HG02623 (cell line): ENCODE results near the gene MAPRE3.

ENCODE experiments used
- ATAC-seq: cut with Tn5 transposase; IDR thresholded peaks from one replicate; pipeline ENCODE4 v1.9.1; 2021; ENCODE audit warnings: moderate library complexity; ENCODE audit not compliant: unreplicated experiment

The MAPRE3 gene

GRCh38 chr2:27038631-27039339 is 68.3 kb downstream of the MAPRE3 start:
- ATAC-seq: no peak

- no peak for ATAC-seq
These were observed 69.0 kb downstream of the MAPRE3 start for GRCh38 chr2:27039426-27039825.

GRCh38 chr2:27039871-27040270 is 69.4 kb downstream of the MAPRE3 start:
- ATAC-seq: no peak

GRCh38 chr2:27040282-27040681 is 69.8 kb downstream of the MAPRE3 start:
- ATAC-seq: no peak

GRCh38 chr2:27041752-27042151 is 71.3 kb downstream of the MAPRE3 start:
- ATAC-seq: no peak

- ATAC-seq: no peak
These were observed 71.8 kb downstream of the MAPRE3 start for GRCh38 chr2:27042159-27042661.

- ATAC-seq: no peak
These were observed 72.7 kb downstream of the MAPRE3 start for GRCh38 chr2:27042985-27043634.

- ATAC-seq: no peak
These were observed 79.2 kb downstream of the MAPRE3 start for GRCh38 chr2:27049422-27050280.

GRCh38 chr2:27050281-27050995 is 80.0 kb downstream of the MAPRE3 start:
- ATAC-seq: peak; percentile 44

- peak; percentile 72 for ATAC-seq
These were observed 80.8 kb downstream of the MAPRE3 start, which contains the start of gene AGBL5 for GRCh38 chr2:27050996-27051901. TSS of gene AGBL5 (plus strand) at chr2:27051668. CDS start at chr2:27052959, 1,291 bp downstream.

GRCh38 chr2:27051902-27052645 is 81.6 kb downstream of the MAPRE3 start:
- no peak for ATAC-seq

- no peak for ATAC-seq
These were observed 82.9 kb downstream of the MAPRE3 start for GRCh38 chr2:27053321-27053720.

- ATAC-seq: no peak
These were observed 83.3 kb downstream of the MAPRE3 start for GRCh38 chr2:27053776-27054175.

GRCh38 chr2:27054721-27055120 is 84.3 kb downstream of the MAPRE3 start:
- no peak for ATAC-seq

- ATAC-seq: no peak
These were observed 86.7 kb downstream of the MAPRE3 start for GRCh38 chr2:27057184-27057583.

- no peak for ATAC-seq
These were observed 87.8 kb downstream of the MAPRE3 start for GRCh38 chr2:27058210-27058609.

GRCh38 chr2:27059141-27059820 is 88.8 kb downstream of the MAPRE3 start:
- no peak for ATAC-seq

- ATAC-seq: no peak
These were observed 89.9 kb downstream of the MAPRE3 start for GRCh38 chr2:27060323-27060722.
